ENCODE results near the gene TRPM2.

Gene TRPM2

DNA sequence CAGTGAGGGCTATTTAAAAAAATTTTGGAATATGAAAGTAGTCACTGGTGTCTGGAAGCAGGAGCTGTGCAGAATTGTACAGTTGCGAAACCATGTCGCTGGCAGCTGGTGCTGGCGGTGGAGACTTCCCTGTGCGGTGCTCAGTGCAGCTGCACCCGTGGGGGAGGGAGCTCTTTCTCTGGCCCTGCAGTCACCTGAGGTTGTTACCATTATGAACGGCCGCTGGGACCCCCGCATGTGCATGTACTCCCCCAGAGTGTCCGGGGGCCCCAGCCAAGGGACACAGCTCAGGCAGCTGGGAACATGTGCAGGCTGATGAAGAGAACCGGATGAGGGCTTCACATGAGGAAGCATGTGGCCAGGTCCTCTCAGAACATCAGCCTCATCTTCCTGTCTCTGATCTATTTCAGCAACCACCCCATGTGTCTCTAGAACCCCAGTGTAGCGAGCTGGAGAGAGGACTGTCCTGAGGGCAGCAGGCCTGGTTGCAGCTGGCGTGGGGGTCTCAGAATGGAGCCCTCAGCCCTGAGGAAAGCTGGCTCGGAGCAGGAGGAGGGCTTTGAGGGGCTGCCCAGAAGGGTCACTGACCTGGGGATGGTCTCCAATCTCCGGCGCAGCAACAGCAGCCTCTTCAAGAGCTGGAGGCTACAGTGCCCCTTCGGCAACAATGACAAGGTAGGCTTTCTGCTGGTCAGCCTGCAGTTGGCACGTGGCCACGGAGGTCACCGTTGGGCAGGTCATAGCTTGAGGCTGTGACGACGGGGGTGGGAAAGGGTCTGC, at the start of gene TRPM2:
TSS of gene TRPM2 (plus strand) at position 431 of the 780 bp plus-strand sequence. CDS start at position 511, 80 bp downstream.
- DNase-seq, result no peak

DNA sequence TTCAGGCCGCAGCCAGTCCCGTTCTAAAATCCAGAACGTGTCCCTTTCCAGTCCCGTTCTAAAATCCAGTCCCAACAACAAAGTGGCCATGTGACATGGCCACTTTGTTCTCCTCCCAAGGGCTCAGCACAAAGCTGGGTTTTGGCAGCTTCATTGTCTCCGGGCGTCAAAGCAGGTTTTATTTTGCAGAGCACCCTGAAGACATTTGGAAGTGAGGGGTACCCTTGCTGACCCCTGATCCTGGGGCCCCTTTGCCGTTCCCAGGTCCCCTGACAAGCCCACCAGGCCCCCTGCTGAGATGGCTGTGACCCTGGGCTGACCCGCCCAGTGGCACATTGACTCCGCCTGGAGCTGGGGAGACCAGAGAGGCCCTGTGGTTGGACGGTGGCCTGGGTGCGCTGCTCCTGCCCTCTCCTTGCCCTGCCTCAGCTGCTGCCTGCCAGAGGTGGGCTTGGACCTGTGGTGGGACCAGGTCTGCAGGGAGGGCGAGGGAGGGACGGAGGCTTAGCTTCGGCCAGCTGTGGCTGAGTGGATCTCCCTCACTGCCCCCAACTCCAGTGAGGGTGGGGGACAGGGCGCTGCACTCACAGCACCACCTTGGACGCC, 49.3 kb upstream of the TRPM2 start:
- no peak for DNase-seq

DNA sequence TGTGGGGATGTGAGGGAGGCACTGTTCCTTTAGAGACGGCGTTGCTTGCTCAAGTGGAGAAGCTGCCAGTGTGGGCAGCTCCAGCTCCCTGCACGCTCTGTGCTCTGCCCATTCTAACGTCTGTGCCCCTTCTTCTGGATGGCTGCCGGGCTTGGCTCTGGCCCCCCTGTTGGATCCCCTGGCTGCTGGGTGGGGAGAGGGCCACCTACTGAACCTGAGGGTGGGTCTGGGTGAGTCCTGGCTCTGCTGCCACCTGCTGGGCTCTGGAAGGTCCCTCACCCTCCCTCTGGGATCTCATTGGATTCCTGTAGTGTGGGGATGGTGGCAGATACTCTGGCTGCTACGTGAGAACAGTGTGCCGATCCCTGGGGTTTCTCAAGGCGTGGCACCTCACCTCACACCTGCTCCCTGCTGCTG, 48.5 kb upstream of the TRPM2 start:
- DNase-seq, result no peak

DNA sequence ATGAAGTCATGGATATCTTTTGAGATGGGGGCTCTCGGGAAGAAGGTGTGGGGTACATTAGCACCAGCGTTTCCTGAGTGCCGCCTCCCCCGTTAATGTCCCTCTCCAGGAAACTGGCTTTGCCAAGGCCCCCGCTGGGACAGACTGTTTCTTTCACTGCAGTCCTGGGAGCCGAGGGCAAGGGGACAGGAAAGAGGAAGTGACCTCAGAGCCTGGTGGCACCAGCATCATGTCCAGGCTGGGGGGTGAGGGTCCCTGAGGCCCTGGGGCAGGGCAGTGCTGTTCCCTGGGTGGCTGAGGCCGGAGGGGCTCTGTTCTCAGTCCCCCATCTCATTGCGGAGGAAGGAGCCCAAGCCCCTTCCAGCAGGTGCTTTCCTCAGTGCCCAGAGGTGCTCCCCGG, 47.7 kb upstream of the TRPM2 start:
- DNase-seq, result no peak

GRCh38 chr21:44306936-44307704, 46.3 kb upstream of the TRPM2 start:
- no peak for DNase-seq

DNA sequence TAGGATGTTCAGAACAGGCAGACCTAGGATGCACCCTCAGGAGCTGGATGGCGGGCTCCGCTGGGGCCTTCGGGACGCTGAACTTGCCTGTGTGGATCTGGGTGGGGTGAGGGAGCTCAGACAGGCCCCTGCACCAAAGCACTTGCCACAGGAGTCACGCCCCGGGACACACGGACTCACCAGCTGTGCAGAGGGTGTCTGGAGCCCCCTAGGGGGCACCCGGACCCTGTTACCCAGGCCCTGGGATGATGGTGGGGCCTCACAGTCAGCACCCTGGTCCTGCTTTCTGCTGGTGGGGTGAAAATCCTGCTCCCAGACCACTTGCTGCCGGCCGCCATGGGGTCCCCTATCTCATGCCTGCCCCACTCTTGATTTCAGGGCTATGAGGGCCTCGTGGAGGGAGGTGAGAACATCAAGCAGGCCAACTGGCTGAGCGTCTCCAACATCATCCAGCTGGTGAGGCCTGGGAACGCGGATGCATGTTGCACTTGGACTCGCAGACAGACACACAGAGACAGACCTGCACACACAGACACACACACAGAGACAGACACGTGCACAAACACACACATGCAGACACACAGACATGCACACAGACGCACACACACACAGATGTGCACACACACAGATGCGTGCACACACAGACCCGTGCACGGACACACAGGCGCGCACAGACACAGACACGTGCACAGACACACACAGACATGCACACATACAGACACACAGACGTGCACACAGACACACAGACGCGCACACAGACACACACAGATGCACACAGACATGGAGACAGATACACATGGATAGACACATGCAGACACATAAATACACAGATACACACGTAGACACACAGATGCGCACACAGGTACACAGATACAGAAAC, 42.6 kb upstream of the TRPM2 start:
- DNase-seq, result no peak

DNA sequence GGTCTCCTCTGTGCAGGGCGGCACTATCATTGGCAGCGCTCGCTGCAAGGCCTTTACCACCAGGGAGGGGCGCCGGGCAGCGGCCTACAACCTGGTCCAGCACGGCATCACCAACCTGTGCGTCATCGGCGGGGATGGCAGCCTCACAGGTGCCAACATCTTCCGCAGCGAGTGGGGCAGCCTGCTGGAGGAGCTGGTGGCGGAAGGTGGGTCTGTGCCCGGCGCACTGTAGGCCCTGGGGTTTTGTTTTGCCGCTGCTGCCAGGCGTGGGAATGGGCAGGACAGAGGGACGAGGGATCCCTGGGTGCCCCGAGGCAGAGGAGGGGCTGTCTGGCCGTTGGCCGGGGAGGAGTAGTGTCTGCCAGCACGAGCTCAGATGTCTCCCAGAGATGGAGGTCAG, 41.3 kb upstream of the TRPM2 start:
- DNase-seq, result no peak

DNA sequence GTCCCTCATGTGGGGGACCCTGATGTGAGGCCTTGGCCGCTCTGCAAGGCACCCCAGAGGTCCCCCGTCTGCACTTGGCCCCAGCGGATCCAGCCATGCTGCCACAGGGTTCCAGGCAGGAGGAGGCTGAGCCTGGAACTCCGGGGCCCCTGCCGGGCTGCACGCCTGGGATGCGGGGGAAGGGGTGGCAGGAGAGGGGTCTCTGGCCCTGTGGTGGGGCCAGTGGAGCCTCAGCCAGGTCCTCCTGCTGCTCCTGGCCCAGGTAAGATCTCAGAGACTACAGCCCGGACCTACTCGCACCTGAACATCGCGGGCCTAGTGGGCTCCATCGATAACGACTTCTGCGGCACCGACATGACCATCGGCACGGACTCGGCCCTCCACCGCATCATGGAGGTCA, 40.7 kb upstream of the TRPM2 start:
- DNase-seq, result no peak

DNA sequence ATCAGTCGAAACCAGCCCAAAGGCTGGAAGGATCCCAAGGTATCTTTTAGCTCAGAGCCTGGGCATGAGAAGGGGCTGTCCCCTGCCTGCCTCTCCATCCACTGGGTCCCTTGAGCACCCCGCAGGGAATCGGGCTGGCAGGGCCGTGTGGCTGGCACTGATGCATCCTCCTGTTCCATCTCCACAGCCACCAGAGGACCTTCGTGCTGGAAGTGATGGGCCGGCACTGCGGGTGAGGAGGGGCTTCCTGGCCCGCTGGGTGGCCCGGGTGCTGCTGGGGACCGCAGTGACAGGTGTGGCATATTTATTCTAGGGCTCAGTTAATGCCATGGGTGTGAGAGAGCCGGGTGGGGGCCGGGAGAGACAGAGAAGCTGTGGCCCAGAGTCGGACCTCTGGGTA, 40.0 kb upstream of the TRPM2 start:
- no peak for DNase-seq

DNA sequence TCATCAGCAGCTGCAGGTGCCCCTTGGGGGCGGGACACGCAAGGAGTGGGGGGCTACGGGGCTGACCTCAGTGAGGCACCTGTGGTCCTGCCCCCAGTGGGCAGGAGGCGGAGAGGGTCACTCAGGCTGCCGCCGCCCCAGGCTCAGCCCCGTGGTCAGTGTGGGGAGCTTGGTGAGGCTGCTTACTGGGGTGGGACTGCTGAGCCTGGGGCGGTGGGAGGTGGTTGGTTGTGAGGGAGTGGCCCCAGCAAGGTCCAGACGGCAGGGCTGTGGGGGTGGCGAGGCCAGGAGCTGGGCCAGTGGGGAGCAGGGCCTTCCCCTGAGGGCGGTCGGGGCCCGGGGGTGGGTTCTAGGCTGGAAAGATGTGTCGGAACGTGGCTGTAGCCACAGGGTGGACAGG, 39.3 kb upstream of the TRPM2 start:
- no peak for DNase-seq

DNA sequence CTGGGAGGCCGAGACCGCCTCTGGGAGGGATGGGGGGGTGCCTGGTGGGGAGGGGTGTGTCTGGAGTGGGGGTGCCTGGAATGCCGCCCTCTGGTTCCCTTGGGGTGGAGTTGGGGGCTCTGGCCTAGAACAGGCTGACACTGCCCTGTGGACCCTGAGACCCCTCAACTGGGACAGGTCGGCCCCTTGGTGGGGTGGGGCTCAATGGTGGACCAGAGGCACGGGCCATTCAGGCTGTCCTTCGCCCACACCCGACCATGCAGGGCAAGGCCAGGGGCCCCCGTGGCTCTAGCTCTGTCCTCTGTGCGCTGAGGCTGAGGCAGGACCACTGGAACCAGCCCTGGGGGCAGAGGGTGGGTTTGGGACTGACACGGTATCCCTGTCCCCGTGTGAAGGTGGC, 38.9 kb upstream of the TRPM2 start:
- DNase-seq, result no peak

- DNase-seq, result no peak
These were observed 37.7 kb upstream of the TRPM2 start for GRCh38 chr21:44315691-44316203.

GRCh38 chr21:44316277-44316900, 37.0 kb upstream of the TRPM2 start:
- DNase-seq, result no peak

DNA sequence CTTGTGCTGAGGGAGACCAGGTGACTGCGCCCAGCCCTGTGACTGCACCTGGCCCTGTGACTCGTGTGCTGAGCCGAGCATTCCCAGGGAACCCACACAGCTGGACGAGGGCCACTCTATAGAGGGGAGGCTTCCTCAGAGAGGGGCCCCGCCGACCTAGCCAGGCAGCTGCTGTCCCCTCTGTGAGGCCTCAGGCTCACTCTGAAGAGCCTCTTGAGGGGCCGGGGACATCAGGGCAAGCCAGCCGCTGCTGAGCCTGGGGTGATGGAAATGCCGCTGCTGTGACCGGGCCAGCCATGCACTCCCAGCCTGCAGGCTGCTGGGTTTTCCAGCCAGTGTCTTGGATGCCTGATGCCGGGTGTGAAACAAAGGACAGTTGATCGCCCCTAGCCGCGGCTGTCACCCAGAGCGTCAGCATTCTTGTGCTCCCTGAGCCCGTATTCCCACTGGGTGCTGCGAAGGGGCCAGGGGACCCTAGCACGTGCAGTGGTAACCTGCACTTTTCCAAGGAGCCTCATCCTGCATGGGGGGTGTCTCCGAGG, 36.1 kb upstream of the TRPM2 start:
- DNase-seq, result no peak

DNA sequence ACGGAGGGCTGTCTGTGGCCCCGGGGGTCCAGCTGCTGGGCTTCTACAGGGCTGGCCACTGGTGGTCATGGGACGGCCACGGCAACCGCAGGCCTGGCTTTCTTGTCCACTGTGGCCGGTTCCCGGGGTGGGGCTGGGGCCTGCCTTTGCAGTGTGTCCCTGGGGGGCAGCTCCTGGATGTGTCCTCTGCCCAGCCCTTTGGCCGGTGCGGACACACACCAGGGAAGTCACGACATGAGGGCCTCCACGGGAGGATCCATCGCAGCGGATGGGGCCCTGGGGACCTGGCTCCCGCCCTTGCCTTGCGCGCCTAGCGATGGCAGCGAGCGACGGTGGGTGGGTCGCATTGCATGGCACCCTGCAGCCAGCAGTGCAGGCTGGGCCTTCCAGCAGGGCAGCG, 35.5 kb upstream of the TRPM2 start:
- no peak for DNase-seq

GRCh38 chr21:44318489-44319285, 34.7 kb upstream of the TRPM2 start:
- no peak for DNase-seq

DNA sequence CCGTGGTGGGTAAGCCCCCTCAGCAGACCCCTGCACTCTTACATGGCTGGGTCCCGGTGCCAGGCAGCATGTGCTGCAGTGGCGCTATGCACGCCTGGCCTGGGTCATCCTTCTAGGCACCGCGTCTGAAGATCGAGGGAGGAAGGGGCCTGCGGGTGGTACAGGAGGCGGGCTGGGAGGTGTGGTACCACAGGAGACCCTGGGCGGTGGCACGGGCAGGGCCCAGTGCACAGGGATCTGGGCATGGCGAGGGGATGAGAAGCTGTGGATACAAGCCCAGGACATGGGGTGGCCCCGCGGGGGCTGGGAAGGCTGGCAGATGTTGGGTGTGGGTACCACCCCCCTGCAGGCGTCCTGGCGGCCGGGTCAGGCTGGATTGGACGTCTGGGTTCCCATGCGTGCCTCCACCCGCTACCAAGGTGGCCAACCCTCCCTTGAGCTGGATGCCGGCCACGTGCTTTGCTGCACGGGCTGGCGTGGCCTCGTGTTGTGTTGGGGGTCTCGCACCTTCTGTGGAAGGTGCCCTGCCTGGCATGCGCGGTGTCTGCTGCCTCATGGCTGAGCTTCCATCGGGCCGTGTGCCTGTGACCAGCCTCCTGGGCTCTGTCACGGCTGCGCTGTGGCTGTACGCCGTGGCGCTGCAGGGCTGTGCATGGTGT, 33.9 kb upstream of the TRPM2 start:
- DNase-seq, result no peak

DNA sequence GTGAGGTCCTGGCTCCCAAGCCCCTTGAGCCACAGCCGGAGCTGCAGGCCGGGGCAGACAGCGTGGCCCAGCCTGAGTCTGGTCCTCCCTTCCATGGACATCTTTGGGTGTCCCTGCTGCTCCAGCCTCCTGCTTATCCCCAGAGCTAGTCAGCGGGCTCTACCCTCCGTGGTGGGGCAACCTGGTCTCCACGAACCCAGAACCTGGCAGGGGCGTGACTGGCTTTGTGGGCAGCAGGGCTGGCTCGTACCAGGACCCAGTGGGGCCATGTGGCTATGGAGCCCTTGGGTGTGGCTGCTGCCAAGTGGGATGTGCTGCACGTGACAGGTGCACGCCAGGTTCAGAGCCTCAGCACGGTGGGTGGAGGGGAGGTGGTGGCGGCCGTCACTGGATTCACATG, 32.6 kb upstream of the TRPM2 start:
- no peak for DNase-seq

- DNase-seq, result no peak
These were observed 31.5 kb upstream of the TRPM2 start for GRCh38 chr21:44321846-44322450.
